A673 (cell line): Measurements from ENCODE around the gene CA9. TPM values are rescaled to one million over a fixed set of nuclear protein-coding genes. Genes with fewer than 3 reads are reported as not detected.

Experiments
- BruUV-seq: library from RNA; stranded (reverse); fragments of 400-500 nt; replicated peaks from 2 replicates; lab custom pipeline; 2021; lab: Mats Ljungman, UMichigan
- CTCF ChIA-PET: fragments of 300-600 bp; sonication (Branson Sonifier 250); formaldehyde crosslinking; loops from one replicate; lab custom pipeline; 2022; ENCODE audit warnings: antibody characterized with exemption; lab: Charles Lee
- POLR2A ChIA-PET: fragments of 300-600 bp; sonication (Branson Sonifier 250); formaldehyde crosslinking; loops from one replicate; lab custom pipeline; 2022; ENCODE audit warnings: antibody characterized with exemption; ENCODE audit not compliant: low non-redundant PET; lab: Charles Lee
- DNase-seq: peaks from one replicate; pipeline ENCODE4 v3.0.0-alpha.2; 2015; ENCODE audit warnings: low spot score
- H3K27ac ChIP-seq: fragments of 200-600 bp; sonication (generic); 2 replicates; pipeline ENCODE4 v1.5.1; 2016; ENCODE audit warnings: mixed run types, low read depth, mild to moderate bottlenecking, mixed read lengths, antibody characterized with exemption, low read length; ENCODE audit not compliant: poor library complexity, severe bottlenecking
- H3K27me3 ChIP-seq: fragments of 200-600 bp; sonication (generic); replicated peaks from 2 replicates; pipeline ENCODE4 v1.6.1; 2017; ENCODE audit warnings: mixed run types, low read depth, mild to moderate bottlenecking, mixed read lengths, antibody characterized with exemption, low read length; ENCODE audit not compliant: insufficient read depth, poor library complexity
- H3K36me3 ChIP-seq: fragments of 200-600 bp; sonication (generic); 2 replicates; pipeline ENCODE4 v1.6.1; 2016; ENCODE audit warnings: mixed run types, mild to moderate bottlenecking, mixed read lengths, antibody characterized with exemption, low read length; ENCODE audit not compliant: insufficient read depth, poor library complexity, severe bottlenecking
- H3K4me1 ChIP-seq: fragments of 200-600 bp; sonication (generic); 2 replicates; pipeline ENCODE4 v1.6.1; 2017; ENCODE audit warnings: mixed run types, mild to moderate bottlenecking, mixed read lengths, antibody characterized with exemption, low read length; ENCODE audit not compliant: insufficient read depth, poor library complexity, severe bottlenecking
- H3K4me3 ChIP-seq: fragments of 200-600 bp; sonication (generic); 2 replicates; pipeline ENCODE4 v1.5.1; 2016; ENCODE audit warnings: low read depth, mixed run types, mild to moderate bottlenecking, mixed read lengths, low read length; ENCODE audit not compliant: poor library complexity, severe bottlenecking
- H3K9me3 ChIP-seq: fragments of 200-600 bp; sonication (generic); 2 replicates; pipeline ENCODE4 v1.6.1; 2016; ENCODE audit warnings: mixed run types, low read depth, mild to moderate bottlenecking, mixed read lengths, antibody characterized with exemption, low read length; ENCODE audit not compliant: poor library complexity, severe bottlenecking
- CTCF ChIP-seq: fragments of 300-800, 200-600 bp; sonication (generic); conservative IDR thresholded peaks from 2 replicates; pipeline ENCODE4 v1.5.1; 2017; ENCODE audit warnings: low read depth, mild to moderate bottlenecking, antibody characterized with exemption, low read length, moderate library complexity, mixed read lengths
- EZH2 ChIP-seq: fragments of 200-600 bp; sonication (generic); IDR thresholded peaks from 2 replicates; pipeline ENCODE4 v1.6.1; 2017; ENCODE audit warnings: borderline replicate concordance, low read depth, mild to moderate bottlenecking, mixed read lengths, antibody characterized with exemption, low read length; ENCODE audit not compliant: poor library complexity, severe bottlenecking
- intact Hi-C: fragments of 100-400 bp; cut with micrococcal nuclease; formaldehyde crosslinking; loops from one replicate; pipeline ENCODE4 v1.10.0; 2022; ENCODE audit not compliant: unreplicated experiment
- total RNA-seq: library from RNA; stranded (reverse); gene quantifications from 2 replicates; pipeline ENCODE4 v1.2.3, GENCODE V29; 2021

CA9 gene
- total RNA-seq, 1 experiment from 2014 or later: 0.32 TPM

DNA sequence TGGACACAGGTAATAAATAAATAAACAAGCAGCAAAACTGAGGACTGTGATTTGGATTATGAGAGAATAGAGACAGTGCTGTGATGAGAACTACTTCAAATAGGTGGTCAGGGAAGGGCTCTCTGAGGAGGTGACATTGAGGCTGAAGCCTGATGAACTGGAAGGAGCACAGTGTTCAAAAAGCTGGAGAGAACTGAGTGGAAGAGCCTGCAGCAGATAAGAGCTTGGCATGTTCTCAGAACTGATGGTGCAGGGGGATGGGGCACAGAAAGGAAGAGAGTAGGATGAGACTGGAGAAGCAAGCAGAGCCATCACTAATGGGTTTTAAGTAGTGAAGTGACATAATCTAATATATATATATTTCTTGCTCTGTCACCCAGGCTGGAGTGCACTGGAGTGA, 27.2 kb downstream of the CA9 start:
- intact Hi-C loops: no loop called here
- no peak for DNase-seq
- peaks cover 87% of the 10 kb centered on the region for H3K36me3 ChIP-seq
- no peak overlapping the region for H3K4me3 ChIP-seq
- BruUV-seq: no TSS peak
- POLR2A ChIA-PET: no interaction called here
- H3K27ac ChIP-seq: no peak overlapping the region
- no peaks in the 10 kb centered on the region for H3K9me3 ChIP-seq
- TF ChIP-seq CTCF: no peak
- no peak for TF ChIP-seq EZH2
- no peaks in the 10 kb centered on the region for H3K4me1 ChIP-seq
- no peaks in the 10 kb centered on the region for H3K27me3 ChIP-seq
- CTCF ChIA-PET: no interaction called here

- Histone ChIP-seq H3K27ac (no peak overlapping the region), H3K4me1 (no peaks in the 10 kb centered on the region), H3K36me3 (peaks cover 96% of the 10 kb centered on the region), H3K27me3 (no peaks in the 10 kb centered on the region), H3K4me3 (no peak overlapping the region), H3K9me3 (no peaks in the 10 kb centered on the region)
- intact Hi-C loops: no loop called here
- CTCF ChIA-PET: no interaction called here
- DNase-seq: no peak
- TF ChIP-seq CTCF (no peak), EZH2 (no peak)
- no TSS peak for BruUV-seq
- POLR2A ChIA-PET: no interaction called here
These were observed 29.0 kb downstream of the CA9 start for GRCh38 chr9:35702696-35703095.

GRCh38 chr9:35703906-35704672, 30.4 kb downstream of the CA9 start:
- intact Hi-C loops: no loop called here
- ChIA-PET POLR2A (no interaction called here), CTCF (no interaction called here)
- no peak overlapping the region for H3K4me3 ChIP-seq
- no peaks in the 10 kb centered on the region for H3K27me3 ChIP-seq
- H3K27ac ChIP-seq: no peak overlapping the region
- no peaks in the 10 kb centered on the region for H3K9me3 ChIP-seq
- TF ChIP-seq EZH2: no peak
- no peak for TF ChIP-seq CTCF
- BruUV-seq: TSS peak; percentile 39
- H3K36me3 ChIP-seq: peaks cover 96% of the 10 kb centered on the region
- no peak for DNase-seq
- no peaks in the 10 kb centered on the region for H3K4me1 ChIP-seq
